Stimulated activated effector memory CD8-positive, alpha-beta T cell treated with anti-CD3 and anti-CD28 coated beads, Interleukin-12 subunit alpha, Interleukin-12 subunit beta, amount 100 ng/mL, for 72 hours (primary cell): Measurements from ENCODE around the gene DCAF8L2.
"Not testable (repeated sequence)": the region's sequence is repeated elsewhere in the genome, so short reads cannot be mapped to it uniquely, and the experiment has no call there.

ENCODE experiments used
- ATAC-seq: fragments of 150-1000 bp; cut with Tn5 transposase; 2 replicates; pipeline ENCODE4 v1.10.0; 2021
- DNase-seq, 2 donors: peaks; one replicate each; pipeline ENCODE4 v3.0.0; 2021 to 2022; ENCODE audit warnings: low spot score in 2 of 2
- H3K27ac Mint-ChIP-seq: one replicate; pipeline ENCODE4 v1.8.0; 2022; ENCODE audit warnings: mild to moderate bottlenecking, mixed read lengths
- H3K36me3 Mint-ChIP-seq: one replicate; pipeline ENCODE4 v1.8.0; 2022; ENCODE audit warnings: mild to moderate bottlenecking, mixed read lengths
- H3K4me1 Mint-ChIP-seq: one replicate; pipeline ENCODE4 v1.8.0; 2022; ENCODE audit warnings: mixed read lengths
- H3K4me3 Mint-ChIP-seq: one replicate; pipeline ENCODE4 v1.8.0; 2022; ENCODE audit warnings: mild to moderate bottlenecking, mixed read lengths
- H3K9me3 Mint-ChIP-seq: one replicate; pipeline ENCODE4 v1.8.0; 2022; ENCODE audit warnings: mixed read lengths

DCAF8L2 gene

DNA sequence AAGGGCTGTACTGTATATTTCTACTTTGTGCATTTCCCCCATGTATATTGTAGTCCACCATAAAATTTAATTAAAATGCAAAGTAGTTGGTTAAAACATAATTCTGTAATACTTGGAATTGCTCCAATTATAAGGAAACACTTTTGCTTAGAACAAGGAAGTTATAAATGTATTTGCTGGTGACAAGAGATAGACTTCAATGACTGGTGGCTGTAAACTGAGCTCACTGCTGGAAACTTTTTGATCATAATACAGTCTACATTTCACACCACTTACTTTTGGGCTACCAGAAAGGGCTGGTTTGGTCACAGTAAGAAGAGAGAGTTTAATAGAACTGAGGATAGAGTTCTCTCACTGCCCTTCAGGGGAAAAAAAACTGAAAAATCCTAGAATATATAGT lies 32.7 kb downstream of the DCAF8L2 start:
- H3K4me1 Mint-ChIP-seq: no peaks in the 10 kb centered on the region
- ATAC-seq (no peak), DNase-seq (no peak)
- H3K27ac Mint-ChIP-seq: no peak overlapping the region
- no peaks in the 10 kb centered on the region for H3K36me3 Mint-ChIP-seq
- no peak overlapping the region for H3K4me3 Mint-ChIP-seq
- H3K9me3 Mint-ChIP-seq: peaks cover 16% of the 10 kb centered on the region

DNA sequence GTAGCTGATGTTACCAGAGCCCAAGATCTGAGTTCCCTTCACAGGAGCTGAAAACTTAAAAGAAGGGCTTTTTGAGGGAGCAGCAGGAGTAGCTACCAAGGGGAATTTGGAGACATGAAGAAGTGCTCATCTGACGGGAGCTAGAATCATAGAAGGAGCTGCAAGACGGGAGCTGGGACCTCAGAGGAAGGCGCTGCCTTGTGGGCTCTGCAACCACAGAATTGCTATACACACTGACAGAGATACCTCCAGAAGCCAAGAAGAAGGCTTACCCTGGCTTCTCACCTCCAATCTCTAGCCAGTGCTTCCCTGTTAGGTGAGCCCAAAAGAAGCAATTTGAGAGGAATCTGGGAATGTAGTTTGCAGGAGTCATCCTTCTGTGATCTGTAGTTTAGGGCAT lies 35.9 kb downstream of the DCAF8L2 start:
- no peaks in the 10 kb centered on the region for H3K36me3 Mint-ChIP-seq
- DNase-seq: no peak
- no peak overlapping the region for H3K4me3 Mint-ChIP-seq
- H3K27ac Mint-ChIP-seq: no peak overlapping the region
- no peaks in the 10 kb centered on the region for H3K4me1 Mint-ChIP-seq
- no peak for ATAC-seq
- peaks cover 13% of the 10 kb centered on the region for H3K9me3 Mint-ChIP-seq

DNA sequence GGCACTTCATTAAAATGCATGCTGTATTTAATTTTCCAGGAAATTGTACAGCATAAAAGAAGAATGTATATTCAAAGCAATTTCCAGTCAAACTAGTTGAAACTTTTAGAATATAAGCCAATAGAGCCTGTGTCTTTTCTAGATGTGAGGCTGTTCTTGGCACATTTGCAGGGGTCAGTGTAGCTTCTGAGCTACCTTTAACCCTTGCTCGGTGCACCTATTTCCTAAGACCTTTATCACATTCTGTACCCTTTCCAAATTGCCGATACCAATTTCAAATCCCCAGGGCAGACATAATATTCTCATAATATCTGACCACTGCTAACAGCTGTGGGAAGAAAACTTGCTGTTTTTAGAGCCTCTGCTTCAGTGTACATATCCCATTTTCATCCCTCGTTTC lies 43.2 kb downstream of the DCAF8L2 start:
- no peaks in the 10 kb centered on the region for H3K36me3 Mint-ChIP-seq
- H3K9me3 Mint-ChIP-seq: peaks cover 18% of the 10 kb centered on the region
- H3K27ac Mint-ChIP-seq: no peak overlapping the region
- H3K4me3 Mint-ChIP-seq: no peak overlapping the region
- DNase-seq (no peak), ATAC-seq (no peak)
- H3K4me1 Mint-ChIP-seq: no peaks in the 10 kb centered on the region

DNA sequence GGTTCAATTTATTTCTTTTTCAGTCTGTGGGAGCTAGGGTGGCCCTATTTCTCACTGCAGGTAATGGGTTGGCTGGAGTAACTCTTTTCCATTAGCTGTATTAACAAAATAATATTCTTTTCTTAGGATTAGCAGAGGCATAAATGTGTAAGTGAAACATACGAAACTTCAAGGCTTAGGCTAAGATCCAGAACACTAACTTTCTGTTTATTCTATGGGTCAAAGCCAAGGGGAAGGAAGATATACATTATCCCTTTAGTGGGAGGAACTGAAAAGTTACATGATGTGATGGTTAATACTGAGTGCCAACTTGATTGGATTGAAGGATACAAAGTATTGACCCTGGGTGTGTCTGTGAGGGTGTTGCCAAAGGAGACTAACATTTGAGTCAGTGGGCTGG lies 66.4 kb downstream of the DCAF8L2 start:
- no peaks in the 10 kb centered on the region for H3K4me1 Mint-ChIP-seq
- H3K27ac Mint-ChIP-seq: no peak overlapping the region
- H3K36me3 Mint-ChIP-seq: no peaks in the 10 kb centered on the region
- H3K4me3 Mint-ChIP-seq: no peak overlapping the region
- no peak for DNase-seq
- ATAC-seq: no peak
- peaks cover 3% of the 10 kb centered on the region for H3K9me3 Mint-ChIP-seq

DNA sequence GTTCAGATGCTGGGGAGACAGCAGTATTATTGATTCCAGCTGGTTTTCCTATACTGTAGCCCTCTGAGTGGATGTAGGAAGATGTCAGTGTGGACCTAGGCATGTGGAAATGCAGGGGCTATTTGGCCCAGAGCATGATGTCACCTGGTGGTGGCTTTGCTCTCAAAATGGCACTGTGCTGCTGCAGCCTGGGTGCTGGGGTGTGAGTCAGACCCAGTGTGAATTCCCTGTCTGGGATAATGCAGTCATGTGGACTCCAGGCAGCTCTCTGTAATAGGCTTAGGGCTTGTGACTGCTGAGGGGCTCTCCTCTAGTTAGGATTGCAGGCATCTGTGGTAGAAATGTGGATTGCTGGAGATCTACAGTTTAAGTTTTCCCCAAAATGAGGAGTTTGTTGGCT lies 70.7 kb downstream of the DCAF8L2 start:
- Mint-ChIP-seq H3K27ac (no peak overlapping the region), H3K9me3 (peaks cover 6% of the 10 kb centered on the region), H3K36me3 (no peaks in the 10 kb centered on the region), H3K4me1 (no peaks in the 10 kb centered on the region), H3K4me3 (no peak overlapping the region)
- ATAC-seq (no peak), DNase-seq (no peak)

DNA sequence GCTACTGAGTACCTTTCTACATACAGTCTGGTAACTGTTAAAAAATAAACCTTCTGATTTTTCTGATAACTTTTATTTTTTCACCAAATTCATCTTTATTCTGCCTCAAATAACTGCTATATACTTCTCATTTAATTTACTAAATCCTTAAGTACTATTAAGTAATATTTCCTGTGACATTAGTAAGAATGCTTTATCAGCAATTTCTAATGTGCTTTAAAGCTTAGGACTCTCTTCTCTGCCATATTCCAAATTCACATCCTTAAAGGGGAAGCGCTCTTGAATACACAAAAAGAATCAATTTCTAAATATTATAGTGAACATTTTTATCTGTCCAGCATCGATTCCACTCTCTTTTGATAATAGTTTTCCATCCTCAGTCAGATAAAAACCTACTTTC lies 81.1 kb downstream of the DCAF8L2 start:
- ATAC-seq (no peak), DNase-seq (no peak)
- Mint-ChIP-seq H3K9me3 (peaks cover 6% of the 10 kb centered on the region), H3K4me1 (no peaks in the 10 kb centered on the region), H3K36me3 (no peaks in the 10 kb centered on the region), H3K4me3 (no peak overlapping the region), H3K27ac (no peak overlapping the region)

DNA sequence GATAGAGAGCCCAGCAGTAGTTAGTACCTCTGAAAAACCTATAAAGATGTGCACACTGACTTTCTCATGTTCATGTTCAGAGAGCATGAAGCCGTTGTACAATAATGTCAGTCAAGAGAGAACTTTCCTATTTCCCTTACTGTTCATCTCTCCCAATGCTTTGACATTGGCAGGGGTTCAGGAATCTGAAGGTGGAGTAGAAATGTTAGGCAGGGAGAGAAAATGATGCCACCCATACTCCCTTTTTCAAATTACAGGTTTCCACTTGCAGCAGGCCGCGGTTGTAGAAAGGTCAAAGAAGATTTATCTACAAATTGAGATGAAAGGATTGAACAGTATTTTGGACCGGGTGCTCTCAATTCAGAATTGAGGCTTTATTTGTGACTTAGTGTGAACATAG lies 84.3 kb downstream of the DCAF8L2 start:
- no peak for ATAC-seq

DNA sequence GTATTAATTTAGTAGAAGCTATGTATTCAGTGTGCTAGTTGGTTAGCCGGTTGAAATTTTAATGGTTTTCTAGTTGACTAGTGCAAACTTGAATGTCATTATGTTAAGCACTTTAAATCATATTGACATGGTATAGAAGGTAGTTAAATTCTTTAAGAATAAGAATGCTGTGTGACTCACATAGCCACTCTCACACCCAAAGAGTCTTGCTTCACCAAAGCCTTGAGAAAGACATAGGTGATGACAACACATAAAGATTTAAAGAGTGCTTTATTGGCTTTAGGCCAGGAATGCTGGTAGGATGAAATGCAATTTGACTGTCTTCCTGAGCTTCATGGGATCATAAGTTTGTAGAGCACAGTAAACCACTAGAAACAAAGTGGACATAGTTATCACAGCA lies 85.3 kb downstream of the DCAF8L2 start:
- no peak overlapping the region for H3K27ac Mint-ChIP-seq
- H3K9me3 Mint-ChIP-seq: peaks cover 12% of the 10 kb centered on the region
- ATAC-seq: no peak
- H3K4me3 Mint-ChIP-seq: no peak overlapping the region
- no peaks in the 10 kb centered on the region for H3K4me1 Mint-ChIP-seq
- H3K36me3 Mint-ChIP-seq: no peaks in the 10 kb centered on the region
- no peak for DNase-seq

More for the DNA sequence above, 84.3 kb downstream of the DCAF8L2 start:
- Mint-ChIP-seq H3K9me3 (peaks cover 12% of the 10 kb centered on the region), H3K36me3 (no peaks in the 10 kb centered on the region), H3K4me1 (no peaks in the 10 kb centered on the region), H3K4me3 (no peak overlapping the region), H3K27ac (no peak overlapping the region)
- DNase-seq: no peak

DNA sequence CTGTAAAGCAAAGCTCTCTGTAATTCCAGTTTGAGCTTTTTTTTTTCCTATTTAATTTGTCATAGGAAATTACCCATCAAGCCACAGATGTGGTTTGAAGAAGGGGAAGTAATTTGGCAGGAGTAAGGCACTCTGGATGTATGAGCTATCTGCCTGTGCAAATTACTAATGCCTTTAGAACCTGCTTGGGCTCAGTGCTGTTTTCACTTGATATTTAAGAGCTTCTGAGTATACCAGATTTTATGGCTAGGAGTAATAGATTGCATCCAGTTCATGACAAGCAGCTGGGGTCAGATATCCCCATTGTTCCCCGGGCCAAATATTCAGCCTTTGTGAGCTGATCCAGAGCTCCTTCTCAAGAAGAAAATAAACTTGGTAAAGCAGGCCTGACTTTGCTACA lies 89.1 kb downstream of the DCAF8L2 start:
- ATAC-seq: no peak
- Mint-ChIP-seq H3K27ac (no peak overlapping the region), H3K9me3 (peaks cover 9% of the 10 kb centered on the region), H3K4me1 (no peaks in the 10 kb centered on the region), H3K4me3 (no peak overlapping the region), H3K36me3 (no peaks in the 10 kb centered on the region)
- DNase-seq: no peak

DNA sequence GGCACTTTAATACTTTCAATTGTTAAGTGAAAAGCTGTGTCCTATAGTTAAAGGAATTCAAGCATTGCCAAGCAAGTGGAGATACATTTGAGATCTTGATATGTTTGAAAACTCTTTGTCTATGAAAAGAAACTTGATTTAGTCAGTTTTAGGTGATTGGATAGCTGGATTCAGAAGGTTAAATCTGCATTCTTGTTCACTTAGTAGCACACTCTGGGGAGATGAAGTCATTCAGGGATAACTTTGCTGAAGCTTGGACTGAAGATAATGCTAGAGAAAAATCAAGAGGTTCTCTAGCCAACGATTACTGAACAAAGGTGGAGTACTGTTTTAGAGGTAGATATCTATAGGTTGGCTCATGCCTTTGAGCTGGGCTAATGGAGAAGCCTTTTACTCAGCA lies 90.6 kb downstream of the DCAF8L2 start:
- H3K27ac Mint-ChIP-seq: no peak overlapping the region
- peaks cover 9% of the 10 kb centered on the region for H3K9me3 Mint-ChIP-seq
- ATAC-seq (no peak), DNase-seq (no peak)
- H3K4me3 Mint-ChIP-seq: no peak overlapping the region
- H3K36me3 Mint-ChIP-seq: no peaks in the 10 kb centered on the region
- H3K4me1 Mint-ChIP-seq: no peaks in the 10 kb centered on the region

DNA sequence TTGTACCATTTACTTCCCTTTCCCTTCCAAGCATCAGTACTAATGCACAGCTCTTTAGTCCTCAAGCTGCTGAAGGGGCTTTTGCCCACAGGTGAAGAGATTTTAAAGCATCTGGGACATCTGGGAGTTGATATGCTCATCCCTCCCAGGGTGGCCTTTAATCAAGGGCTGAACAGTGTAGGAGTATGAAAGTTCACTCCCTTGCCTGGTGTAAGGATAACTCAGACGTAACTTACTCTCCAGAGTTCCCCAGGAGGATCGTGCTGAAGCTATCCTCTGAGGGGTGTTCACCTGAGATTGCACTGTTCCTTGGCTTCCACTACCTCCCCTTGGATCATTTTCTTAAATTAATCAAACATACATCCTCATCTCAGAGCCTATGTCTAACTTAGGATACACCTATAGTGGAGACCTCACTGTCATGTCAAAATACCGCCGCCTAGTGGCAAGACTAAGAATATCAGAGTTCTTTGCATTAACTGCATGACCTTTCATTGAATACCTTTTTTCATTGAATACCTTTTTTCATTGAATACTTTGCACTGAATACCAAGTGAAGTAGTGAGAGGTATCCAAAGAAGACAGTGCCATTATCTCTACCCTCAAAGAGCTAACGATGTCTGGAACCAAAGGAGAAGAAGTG lies 93.5 kb downstream of the DCAF8L2 start:
- not testable (repeated sequence) for DNase-seq, H3K4me3 Mint-ChIP-seq

DNA sequence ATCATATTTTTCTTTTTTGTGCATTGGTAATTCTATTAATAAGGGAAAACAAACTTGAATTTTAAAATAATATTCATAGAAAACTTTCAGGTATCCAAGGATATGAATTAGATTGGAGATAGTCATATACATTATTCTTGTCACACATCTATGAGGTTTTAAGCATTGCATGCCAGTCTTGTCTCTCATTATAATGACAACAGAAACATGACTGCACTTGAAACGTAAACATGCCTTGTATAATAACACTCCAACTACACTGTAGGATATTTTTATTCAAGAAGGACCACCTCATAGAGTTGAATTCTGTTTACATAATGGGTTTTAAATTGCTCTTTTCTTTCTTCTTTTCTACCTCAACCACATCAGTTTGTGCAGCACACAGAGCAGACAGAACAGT lies 104.5 kb downstream of the DCAF8L2 start:
- H3K9me3 Mint-ChIP-seq: peaks cover 4% of the 10 kb centered on the region
- no peak for DNase-seq
- no peaks in the 10 kb centered on the region for H3K4me1 Mint-ChIP-seq
- H3K27ac Mint-ChIP-seq: no peak overlapping the region
- ATAC-seq: no peak
- H3K36me3 Mint-ChIP-seq: no peaks in the 10 kb centered on the region
- H3K4me3 Mint-ChIP-seq: no peak overlapping the region

More for the DNA sequence above, 93.5 kb downstream of the DCAF8L2 start:
- not testable (repeated sequence) for H3K4me1 Mint-ChIP-seq, ATAC-seq, H3K36me3 Mint-ChIP-seq, H3K9me3 Mint-ChIP-seq, H3K27ac Mint-ChIP-seq

DNA sequence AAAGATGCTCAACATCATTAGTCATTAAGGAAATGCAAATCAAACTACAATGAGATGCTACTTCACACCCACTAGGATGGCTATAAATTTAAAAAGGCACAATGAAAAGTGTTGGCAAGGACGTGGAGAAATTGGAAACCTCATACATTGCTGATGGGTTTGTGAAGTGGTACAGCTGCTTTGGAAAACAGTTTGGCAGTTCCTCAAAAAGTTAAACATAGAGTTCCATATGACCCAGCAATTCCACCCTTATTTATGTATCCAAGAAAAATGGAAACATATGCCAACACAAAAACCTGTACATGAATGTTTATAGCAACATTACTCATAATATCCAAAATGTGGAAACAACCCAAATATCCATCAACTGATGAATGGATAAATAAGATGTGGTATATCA lies 116.4 kb downstream of the DCAF8L2 start:
- Mint-ChIP-seq H3K36me3 (no peaks in the 10 kb centered on the region), H3K4me1 (no peaks in the 10 kb centered on the region), H3K4me3 (no peak overlapping the region), H3K27ac (no peak overlapping the region), H3K9me3 (peaks cover 10% of the 10 kb centered on the region)
- DNase-seq (no peak), ATAC-seq (no peak)

DNA sequence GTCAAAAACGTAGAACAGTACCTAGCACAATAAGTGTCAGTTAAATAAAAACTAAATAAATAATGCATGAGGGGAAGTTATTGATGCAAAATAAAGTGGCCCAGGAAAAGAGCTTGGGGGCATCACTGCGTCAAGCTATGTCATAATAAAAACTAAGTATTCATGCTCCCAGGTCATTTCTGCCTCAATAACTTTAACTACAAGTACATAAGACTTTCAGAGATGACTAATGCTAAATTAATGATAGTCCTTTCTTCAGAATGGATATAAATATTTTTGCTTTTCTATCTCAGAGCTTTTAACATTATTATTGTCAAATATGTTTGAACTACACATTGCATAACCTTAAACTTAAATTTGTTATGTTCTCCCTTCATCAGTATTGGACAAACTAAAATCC lies 125.5 kb downstream of the DCAF8L2 start:
- ATAC-seq (no peak), DNase-seq (no peak)
- H3K27ac Mint-ChIP-seq: no peak overlapping the region
- H3K9me3 Mint-ChIP-seq: peaks cover 7% of the 10 kb centered on the region
- H3K4me1 Mint-ChIP-seq: no peaks in the 10 kb centered on the region
- H3K36me3 Mint-ChIP-seq: no peaks in the 10 kb centered on the region
- no peak overlapping the region for H3K4me3 Mint-ChIP-seq

DNA sequence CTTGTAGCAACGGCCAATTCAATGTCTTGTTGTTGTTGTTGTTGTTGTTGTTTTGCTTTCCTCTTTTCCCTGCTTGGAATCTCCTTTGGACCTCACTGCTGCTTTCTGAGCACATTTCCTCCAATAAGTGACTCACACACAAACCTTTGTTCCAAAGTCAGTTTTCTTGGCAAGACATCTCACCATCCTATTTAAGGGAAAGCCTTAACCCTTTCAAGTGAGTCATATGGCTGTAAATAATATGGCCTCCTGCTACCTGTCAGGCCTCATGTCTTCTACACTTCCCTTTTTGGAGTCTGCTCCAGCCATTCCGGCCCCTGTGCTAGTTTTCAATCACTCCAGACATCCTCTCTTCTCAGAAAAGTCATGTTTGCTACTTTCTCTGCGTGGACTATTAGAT lies 138.1 kb downstream of the DCAF8L2 start:
- Mint-ChIP-seq H3K9me3 (peaks cover 3% of the 10 kb centered on the region), H3K36me3 (no peaks in the 10 kb centered on the region), H3K4me1 (no peaks in the 10 kb centered on the region), H3K27ac (no peak overlapping the region), H3K4me3 (no peak overlapping the region)
- DNase-seq (no peak), ATAC-seq (no peak)

DNA sequence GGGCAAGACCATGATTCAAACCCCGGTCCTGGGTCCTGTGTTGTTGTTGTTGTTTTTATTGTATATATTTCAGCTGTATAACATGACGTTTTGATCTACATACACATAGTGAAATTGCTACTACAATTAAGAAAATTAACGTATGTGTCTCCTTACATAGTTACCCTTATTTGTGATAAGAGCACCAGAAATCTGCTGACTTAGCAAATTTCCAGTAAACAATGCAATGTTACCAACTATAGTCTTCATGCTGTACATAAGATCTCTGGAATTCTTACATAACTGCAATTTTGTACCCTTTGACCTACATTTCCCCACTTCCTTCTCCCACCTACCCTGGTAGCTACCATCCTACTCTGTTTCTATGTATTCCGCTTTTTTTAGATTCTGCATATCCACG lies 141.8 kb downstream of the DCAF8L2 start:
- H3K4me1 Mint-ChIP-seq: no peaks in the 10 kb centered on the region
- no peak for ATAC-seq
- no peaks in the 10 kb centered on the region for H3K36me3 Mint-ChIP-seq

DNA sequence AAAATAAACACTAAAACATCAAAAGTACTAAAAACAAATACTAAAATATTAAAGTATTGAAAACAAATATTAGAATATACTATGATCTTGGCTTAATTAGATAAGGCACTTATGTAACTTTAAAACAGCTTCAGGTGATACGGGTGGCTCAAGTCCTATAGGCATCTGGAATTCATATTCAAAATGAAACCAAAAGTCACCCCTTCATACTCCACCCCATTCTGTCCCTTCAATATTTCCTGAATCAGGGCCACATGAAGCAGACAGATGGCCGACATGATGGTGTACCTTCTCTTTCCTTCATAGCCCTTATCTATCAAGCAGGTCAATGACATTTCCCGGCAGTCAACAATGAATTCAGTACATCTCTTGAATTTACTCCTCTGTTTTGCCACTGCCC lies 145.8 kb downstream of the DCAF8L2 start:
- Mint-ChIP-seq H3K4me1 (no peaks in the 10 kb centered on the region), H3K4me3 (no peak overlapping the region), H3K9me3 (peaks cover 20% of the 10 kb centered on the region), H3K36me3 (no peaks in the 10 kb centered on the region), H3K27ac (no peak overlapping the region)
- ATAC-seq: no peak
- DNase-seq: no peak

More for the DNA sequence above, 141.8 kb downstream of the DCAF8L2 start:
- Mint-ChIP-seq H3K4me3 (no peak overlapping the region), H3K9me3 (peaks cover 3% of the 10 kb centered on the region), H3K27ac (no peak overlapping the region)
- no peak for DNase-seq
